Astrocyte of the hippocampus (primary cell): ENCODE measurements around the gene CAPN7.

Source experiments
- DNase-seq: peaks from one replicate; pipeline ENCODE4 v3.0.0; 2011; ENCODE audit warnings: low read depth, low spot score

CAPN7 gene

GRCh38 chr3:15246186-15246585 lies 40.1 kb downstream of the CAPN7 start:
- DNase-seq = no peak

DNA sequence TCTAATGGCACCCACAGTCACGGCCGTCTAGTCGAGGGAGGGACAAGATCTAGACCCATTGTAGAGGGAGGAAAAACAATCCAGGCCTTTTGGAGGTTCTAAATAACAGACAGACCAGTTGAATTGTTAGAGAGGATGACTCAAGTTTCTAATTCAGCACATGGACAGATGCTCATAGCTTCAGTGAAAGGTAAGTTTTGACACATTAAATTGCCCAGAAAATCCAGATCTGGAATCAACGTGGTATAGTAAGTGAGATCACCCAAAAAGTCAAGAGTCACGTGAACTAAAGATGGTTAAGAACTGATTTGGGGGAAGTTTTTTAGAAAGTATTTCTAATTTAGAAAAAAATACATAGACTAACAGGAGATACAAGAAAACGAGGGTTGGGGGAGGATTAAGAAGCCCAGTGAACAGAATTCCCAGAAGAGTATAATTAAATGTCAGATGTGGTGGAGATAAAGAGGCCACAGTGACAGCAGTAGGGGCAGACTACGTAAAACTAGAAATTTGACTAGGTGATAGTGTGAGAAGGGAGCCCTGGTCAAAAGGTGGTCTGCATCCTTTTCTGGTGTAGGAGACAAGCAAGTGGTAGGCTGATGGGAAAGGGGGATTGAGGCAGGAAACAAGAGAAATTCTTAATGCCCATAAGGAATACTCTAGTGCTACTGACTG lies 47.1 kb downstream of the CAPN7 start:
- no peak for DNase-seq

- no peak for DNase-seq
Observed at GRCh38 chr3:15255215-15255614, 49.2 kb downstream of the CAPN7 start.

- no peak for DNase-seq
Observed at GRCh38 chr3:15256861-15257341, 50.9 kb downstream of the CAPN7 start.

GRCh38 chr3:15258720-15259119 lies 52.7 kb downstream of the CAPN7 start:
- no peak for DNase-seq

DNA sequence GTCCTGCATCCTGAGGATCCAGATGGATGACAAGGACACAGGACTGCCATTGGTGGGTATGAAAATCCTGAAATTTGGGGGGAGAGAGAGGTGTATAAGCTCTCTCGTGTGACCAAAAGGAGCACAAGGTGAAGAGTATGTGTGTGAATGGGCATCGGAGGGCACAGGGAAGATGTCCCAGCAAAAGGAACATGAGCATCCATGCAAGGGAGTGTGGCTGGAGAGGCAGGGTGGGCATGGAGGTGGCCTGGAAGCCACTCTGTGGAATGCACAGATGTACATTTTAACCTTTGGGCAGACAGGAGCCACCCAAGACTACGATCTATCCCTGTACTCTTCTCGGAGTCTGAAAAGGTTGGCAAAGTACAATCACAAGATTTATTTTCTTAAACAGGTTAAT lies 54.5 kb downstream of the CAPN7 start:
- no peak for DNase-seq

DNA sequence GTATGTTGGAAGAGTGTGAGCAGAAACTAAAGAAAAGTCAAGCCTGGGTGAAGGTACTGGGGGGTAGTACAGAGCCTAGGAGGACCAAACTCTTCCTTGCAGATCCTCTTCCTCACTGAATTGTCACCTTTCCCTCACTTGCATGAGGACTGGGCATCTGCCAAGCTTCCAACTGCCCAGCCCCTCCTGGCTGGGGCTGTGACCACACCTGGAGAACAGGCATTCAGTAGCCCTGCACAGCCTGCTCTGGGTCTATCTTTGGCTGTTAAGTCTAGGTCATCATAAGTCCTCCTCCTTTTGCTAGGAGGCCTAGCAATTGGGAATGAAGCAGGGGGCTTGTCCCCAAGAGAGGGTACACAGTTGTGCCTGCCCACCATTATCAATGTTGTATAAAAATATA lies 55.2 kb downstream of the CAPN7 start:
- no peak for DNase-seq

DNA sequence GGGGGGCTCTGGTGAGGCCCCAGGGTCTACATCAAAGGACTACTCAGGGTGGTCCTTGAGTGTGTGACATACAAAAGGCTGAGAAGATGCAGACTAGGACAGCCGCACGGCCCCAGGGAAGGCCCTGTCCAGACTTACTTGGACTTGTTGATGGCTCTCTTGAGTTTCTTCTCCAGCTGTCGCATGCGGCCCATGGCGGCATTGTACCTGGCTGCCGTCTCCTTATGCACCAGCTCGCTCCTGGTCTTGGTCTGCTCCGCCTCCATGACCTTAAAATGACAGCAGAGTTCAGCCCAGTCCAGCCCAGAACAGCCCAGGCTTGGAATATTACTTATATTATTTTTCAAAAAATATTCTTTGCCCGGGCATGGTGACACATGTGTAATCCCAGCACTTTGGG lies 56.0 kb downstream of the CAPN7 start:
- DNase-seq = no peak

DNA sequence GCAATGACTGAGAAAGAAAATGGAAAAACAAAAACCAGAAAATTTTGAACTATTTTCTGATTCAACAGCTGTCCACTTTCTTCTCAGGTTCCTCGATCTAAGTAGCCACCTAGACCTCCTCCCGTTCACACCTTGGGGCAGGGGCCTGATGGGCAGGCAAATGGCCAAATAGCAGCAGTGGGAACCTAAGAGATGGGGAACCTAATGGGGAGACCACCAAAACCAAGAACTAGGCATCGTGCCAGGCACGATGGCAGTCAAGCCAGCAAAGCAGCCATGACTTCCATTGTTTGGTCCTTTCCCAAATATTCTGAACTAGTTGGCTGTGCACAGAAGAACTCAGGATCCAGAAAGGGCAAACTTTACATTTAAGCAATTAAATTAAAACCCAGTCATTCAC lies 57.1 kb downstream of the CAPN7 start:
- DNase-seq = no peak

DNA sequence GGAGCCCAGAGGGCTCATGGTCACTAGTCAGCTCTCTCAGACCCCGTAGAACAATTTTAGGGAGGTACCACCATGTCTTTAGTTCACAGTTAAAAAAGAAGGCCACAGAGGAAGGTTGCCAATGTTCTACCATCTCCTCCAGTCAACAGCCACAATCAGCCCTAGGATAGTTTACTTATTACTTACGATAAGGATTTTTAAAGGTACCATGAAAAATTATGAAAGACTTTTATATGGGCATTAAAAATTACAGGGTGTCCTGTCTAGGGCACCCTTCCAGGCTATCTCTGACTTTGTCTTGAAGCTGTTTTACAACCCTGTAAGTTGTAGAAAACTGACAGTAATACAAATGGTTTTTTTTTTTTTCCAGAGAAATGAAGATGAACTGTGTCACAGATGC lies 57.9 kb downstream of the CAPN7 start:
- no peak for DNase-seq

GRCh38 chr3:15264486-15264885 lies 58.4 kb downstream of the CAPN7 start:
- no peak for DNase-seq

- no peak for DNase-seq
Observed at GRCh38 chr3:15265655-15266509, 59.8 kb downstream of the CAPN7 start.

DNA sequence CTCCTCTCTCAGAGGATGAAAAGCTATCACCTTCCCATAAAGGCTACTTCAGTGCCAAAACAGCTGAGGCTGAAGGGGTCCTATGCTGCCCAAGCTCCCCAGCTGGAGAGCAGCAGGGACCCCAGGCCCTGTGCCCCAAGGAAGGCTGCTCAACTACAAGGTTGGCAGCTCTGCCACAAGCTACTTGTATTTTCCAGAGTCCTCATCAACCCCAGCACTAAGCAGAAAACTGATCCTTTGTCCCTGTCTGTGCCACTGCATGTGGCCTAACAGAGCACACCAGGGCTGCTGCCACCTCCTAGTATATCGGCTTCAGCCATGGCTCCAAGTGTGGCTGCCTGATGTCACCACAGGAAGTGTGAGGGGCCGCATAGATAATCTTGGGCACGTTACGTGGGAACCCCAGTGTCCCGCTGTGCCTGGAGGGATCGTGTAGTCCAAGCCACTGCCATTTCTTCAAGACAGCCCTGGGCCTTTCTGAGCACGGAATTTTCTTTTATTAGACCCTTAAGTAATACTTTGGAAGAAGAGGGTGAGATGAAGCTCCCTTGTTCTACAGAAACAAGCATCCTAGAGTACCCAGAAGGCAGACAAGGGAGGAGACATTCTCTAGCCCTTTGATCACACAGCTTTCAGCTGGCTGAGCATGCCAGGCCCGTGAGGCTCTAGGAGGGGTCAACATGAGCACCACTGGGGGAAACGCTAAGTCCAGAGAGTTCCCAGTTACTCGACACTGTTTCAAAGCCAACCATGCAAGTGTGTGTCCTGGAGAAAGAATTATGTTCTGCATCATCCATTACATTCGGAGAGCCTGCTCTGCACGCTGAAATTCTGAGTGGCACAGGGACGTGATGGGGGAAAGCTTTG lies 60.7 kb downstream of the CAPN7 start:
- no peak for DNase-seq

DNA sequence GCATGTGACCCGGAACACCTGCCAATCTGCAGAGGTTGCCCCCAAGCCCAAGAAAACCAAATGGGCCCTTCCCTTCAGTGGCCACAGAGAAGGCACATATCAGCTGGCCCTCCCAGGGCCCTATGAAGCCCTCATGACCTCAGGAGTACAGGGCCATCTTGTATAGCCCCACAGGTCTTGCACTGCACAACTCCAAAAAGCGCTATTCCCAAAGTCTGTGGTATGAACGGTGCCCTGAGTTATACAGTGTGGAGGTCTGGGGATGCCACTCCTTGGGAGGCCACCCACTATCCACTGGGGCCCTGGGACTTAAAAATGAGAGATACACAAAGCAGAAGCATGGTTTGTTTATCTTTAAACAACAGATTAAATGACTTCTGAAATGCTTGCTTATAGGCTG lies 61.5 kb downstream of the CAPN7 start:
- DNase-seq = no peak

DNA sequence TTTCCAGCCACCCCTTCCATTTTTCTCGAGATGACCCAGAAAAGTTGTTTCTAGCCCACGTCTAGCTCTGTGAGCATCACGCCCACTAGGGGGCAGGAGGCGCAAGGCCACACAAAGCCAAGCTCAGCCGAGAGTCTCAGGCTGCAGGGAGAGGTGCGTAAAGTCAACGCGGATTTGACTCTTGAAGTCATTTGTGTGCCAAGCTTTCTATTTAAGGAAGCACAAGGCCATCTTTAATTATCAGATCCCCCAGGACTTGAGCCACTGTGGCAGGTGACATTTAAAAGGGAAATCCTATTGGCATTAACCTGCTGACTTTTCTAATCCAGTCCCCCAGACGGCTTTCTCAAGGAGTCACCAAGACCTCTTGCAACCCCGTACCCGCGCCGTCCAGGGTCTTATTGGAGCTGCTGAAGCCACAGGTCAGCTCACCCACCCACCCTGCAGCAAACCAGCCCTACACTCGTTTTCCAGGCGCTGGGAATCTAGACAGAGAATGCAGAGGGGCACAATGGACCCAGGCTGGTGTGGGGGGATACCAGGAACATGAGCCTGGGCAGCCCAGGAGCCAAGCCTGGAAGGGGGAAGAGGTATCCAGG lies 62.1 kb downstream of the CAPN7 start:
- peak; percentile 92 for DNase-seq

- DNase-seq = peak; percentile 97
Observed at GRCh38 chr3:15269091-15269989, 63.3 kb downstream of the CAPN7 start.

DNA sequence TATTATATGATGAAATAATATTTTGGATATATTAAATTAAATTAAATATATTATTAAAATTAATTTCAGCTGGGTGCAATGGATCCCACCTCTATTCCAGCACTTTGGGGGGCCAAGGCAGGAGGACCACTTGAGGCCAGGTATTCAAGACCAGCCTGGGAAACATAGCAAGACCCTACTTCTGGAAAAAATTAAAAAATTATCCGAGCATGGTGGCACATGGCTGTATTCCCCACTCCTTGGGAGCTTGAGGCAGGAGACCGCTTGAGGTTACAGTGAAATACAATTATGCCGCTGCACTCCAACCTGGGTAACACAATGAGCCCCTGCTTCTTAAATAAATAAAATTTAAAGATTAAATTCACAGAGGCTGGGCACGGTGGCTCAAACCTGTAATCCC lies 65.0 kb downstream of the CAPN7 start:
- DNase-seq = no peak

- no peak for DNase-seq
Observed at GRCh38 chr3:15271785-15272381, 65.8 kb downstream of the CAPN7 start.

- DNase-seq = no peak
Observed at GRCh38 chr3:15272426-15273196, 66.6 kb downstream of the CAPN7 start.
